Type B pancreatic cell (in vitro differentiated cells): ENCODE results near the gene CD46. TPM values are rescaled to one million over a fixed set of nuclear protein-coding genes. Genes with fewer than 3 reads are reported as not detected.
A peak's percentile ranks its signal among the peaks of the same experiment; 100 is the strongest.
"Not testable (repeated sequence)": the region's sequence is repeated elsewhere in the genome, so short reads cannot be mapped to it uniquely, and the experiment has no call there.

ENCODE experiments used
- DNase-seq: peaks from one replicate; pipeline ENCODE4 v3.0.0; 2021; ENCODE audit warnings: mixed read lengths; ENCODE audit not compliant: unreplicated experiment; ENCODE audit errors: extremely low spot score
- H3K27ac Mint-ChIP-seq: 2 replicates; pipeline ENCODE4 v1.8.0; 2021; ENCODE audit warnings: mild to moderate bottlenecking, mixed read lengths
- H3K27me3 Mint-ChIP-seq: 2 replicates; pipeline ENCODE4 v1.8.0; 2021; ENCODE audit warnings: mixed read lengths
- H3K36me3 Mint-ChIP-seq: 2 replicates; pipeline ENCODE4 v1.8.0; 2021; ENCODE audit warnings: mixed read lengths
- H3K4me1 Mint-ChIP-seq: one replicate; pipeline ENCODE4 v1.8.0; 2021; ENCODE audit warnings: mixed read lengths; ENCODE audit not compliant: unreplicated experiment
- H3K4me3 Mint-ChIP-seq: 2 replicates; pipeline ENCODE4 v1.8.0; 2021; ENCODE audit warnings: mild to moderate bottlenecking, mixed read lengths
- H3K9me3 Mint-ChIP-seq: 2 replicates; pipeline ENCODE4 v1.8.0; 2021; ENCODE audit warnings: mixed read lengths
- total RNA-seq: library from RNA; stranded (reverse); gene quantifications from 2 replicates; pipeline ENCODE4 v1.2.1, GENCODE V29; 2021; ENCODE audit warnings: low replicate concordance
- TF ChIP-seq, protein P1 (sequence below): fragments of 200-600 bp; sonication (generic); conservative IDR thresholded peaks from 2 replicates; pipeline ENCODE4 v1.5.0; 2021; ENCODE audit warnings: antibody characterized with exemption, mild to moderate bottlenecking

The CD46 gene
- total RNA-seq, 1 donor from 2014 or later, result 155 TPM

DNA sequence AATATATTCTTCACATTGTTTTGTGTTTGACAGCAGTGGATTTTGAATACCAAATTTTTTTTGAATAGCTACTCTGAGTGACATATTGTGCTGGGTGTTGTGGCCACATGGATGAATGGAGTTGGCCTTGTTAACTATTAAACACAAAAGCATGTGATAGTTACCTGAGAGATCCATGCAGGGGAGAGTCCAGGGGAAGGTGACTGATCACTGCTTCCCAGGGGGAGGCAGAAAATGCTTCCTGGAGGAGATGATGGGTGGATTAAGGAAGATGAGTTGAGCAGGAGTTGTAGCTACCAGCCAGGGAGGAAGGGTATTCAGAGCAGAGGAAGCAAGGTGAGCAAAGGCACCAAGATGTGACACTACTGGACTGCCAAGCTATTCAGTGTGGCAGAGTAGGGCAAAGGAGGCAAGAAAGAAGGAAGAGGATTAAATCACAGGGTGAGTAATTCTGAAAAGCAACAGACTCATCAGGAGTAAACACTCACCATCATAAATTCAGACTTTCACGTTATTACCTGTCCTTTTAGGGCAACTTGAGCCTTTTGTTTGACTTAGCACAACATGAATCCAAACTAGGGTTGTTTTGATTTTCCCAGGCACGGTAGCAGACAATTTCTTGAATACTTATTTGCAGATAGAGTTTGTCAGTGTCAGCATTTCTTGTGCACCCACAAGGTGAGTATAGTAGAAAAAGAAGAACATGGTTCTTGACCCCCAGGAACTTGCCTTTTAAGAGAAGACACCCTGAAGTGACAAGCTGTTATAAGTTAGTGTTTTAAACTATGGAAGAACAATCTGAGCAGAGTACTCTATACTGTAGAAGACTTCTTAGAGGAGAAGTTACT lies 4.2 kb downstream of the CD46 start:
- H3K27ac Mint-ChIP-seq, result peak overlapping the region; percentile 64
- H3K4me1 Mint-ChIP-seq, result peaks cover 26% of the 10 kb centered on the region
- H3K4me3 Mint-ChIP-seq, result peak overlapping the region; percentile 56
- TF ChIP-seq, protein P1, sequence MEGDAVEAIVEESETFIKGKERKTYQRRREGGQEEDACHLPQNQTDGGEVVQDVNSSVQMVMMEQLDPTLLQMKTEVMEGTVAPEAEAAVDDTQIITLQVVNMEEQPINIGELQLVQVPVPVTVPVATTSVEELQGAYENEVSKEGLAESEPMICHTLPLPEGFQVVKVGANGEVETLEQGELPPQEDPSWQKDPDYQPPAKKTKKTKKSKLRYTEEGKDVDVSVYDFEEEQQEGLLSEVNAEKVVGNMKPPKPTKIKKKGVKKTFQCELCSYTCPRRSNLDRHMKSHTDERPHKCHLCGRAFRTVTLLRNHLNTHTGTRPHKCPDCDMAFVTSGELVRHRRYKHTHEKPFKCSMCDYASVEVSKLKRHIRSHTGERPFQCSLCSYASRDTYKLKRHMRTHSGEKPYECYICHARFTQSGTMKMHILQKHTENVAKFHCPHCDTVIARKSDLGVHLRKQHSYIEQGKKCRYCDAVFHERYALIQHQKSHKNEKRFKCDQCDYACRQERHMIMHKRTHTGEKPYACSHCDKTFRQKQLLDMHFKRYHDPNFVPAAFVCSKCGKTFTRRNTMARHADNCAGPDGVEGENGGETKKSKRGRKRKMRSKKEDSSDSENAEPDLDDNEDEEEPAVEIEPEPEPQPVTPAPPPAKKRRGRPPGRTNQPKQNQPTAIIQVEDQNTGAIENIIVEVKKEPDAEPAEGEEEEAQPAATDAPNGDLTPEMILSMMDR, result no peak
- DNase-seq, result no peak
- no peaks in the 10 kb centered on the region for H3K9me3 Mint-ChIP-seq
- no peaks in the 10 kb centered on the region for H3K27me3 Mint-ChIP-seq
- peaks cover 27% of the 10 kb centered on the region for H3K36me3 Mint-ChIP-seq

DNA sequence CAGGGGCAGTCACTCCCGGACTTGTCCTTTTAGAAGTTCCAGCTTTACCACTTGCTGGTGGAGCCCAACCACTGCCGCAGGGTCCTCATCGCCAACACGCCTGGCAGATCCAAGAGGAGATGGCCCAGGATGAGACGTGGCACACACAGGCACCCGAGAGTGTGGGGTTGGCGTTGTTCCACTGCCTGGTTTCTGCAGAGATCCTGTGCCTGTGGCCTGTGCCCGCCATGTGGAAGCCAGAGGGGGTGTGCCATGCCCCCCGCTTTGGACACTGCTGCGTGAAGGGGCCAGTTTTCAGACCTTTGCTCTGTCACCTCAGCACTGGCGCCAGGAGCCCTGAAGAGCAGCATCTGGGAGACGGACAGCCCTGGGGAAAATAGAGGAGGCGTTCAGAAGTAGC lies 10.8 kb downstream of the CD46 start:
- Mint-ChIP-seq H3K27ac (no peak overlapping the region), H3K4me3 (no peak overlapping the region), H3K27me3 (no peaks in the 10 kb centered on the region), H3K4me1 (no peaks in the 10 kb centered on the region), H3K36me3 (peaks cover 73% of the 10 kb centered on the region), H3K9me3 (no peaks in the 10 kb centered on the region)
- no peak for DNase-seq
- TF ChIP-seq, protein P1, result no peak

DNA sequence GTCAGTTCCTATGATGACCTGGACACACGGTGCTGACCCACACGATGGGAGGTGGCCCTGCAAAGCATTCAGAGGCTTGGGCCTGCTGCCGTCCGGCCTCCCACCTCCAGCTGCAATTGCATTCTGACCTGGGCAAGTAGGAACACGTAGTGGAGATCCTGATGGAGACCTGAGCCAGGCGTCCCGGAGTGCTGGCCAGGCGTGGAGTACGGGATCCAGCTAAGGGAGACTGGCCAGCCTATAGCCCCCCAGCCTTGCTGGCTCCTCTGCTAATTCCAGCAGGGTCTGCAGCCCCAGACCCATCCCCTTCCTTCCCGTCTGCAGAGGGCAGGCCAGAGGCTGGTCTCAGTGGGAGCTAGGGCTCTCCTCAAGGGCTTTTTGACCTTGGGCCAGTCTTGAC lies 11.2 kb downstream of the CD46 start:
- no peak for DNase-seq
- Mint-ChIP-seq H3K4me3 (no peak overlapping the region), H3K27ac (no peak overlapping the region), H3K4me1 (no peaks in the 10 kb centered on the region), H3K36me3 (peaks cover 76% of the 10 kb centered on the region), H3K9me3 (no peaks in the 10 kb centered on the region), H3K27me3 (no peaks in the 10 kb centered on the region)
- TF ChIP-seq, protein P1, result no peak

DNA sequence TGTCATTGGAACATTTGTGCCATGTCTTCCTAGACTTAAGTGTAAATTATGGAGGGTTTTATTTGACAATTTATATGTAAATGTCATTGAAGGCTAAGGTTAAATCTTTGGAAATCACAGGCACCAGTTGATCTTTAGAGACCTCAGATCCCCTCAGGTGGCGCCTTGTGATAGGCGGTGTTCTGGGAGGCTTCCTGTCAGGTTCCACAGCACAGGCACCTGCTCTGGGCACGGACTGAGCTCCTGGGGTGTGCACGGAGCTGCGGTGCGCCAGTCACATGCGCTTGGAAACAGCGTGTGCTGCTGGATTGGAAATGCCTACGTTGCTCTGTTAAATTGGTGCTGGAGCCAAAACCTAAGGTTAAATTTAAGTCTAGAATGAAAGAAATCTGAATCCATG lies 12.1 kb downstream of the CD46 start:
- TF ChIP-seq, protein P1, result no peak
- peaks cover 79% of the 10 kb centered on the region for H3K36me3 Mint-ChIP-seq

DNA sequence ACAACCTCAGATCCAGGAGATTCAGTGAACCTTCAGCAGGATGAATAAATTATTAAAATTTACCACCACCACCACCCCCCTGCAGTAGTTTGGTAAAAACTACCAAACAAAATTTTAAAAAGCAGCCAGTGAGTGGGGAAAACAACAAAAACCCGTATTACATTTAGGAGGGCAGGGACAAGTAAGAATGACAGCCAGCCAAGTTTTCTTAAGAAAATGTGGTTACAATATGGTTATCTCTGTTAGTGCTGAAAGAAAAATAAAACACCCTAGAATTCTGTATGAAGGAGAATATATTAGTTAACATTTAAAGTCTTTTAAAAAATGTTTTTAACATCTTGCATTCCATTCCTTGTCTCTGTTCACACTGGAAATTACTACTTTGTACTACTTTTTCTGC lies 14.7 kb downstream of the CD46 start:
- TF ChIP-seq, protein P1, result no peak

More for the DNA sequence above, 12.1 kb downstream of the CD46 start:
- DNase-seq, result no peak
- Mint-ChIP-seq H3K4me3 (no peak overlapping the region), H3K27ac (no peak overlapping the region), H3K4me1 (no peaks in the 10 kb centered on the region), H3K27me3 (no peaks in the 10 kb centered on the region), H3K9me3 (no peaks in the 10 kb centered on the region)

DNA sequence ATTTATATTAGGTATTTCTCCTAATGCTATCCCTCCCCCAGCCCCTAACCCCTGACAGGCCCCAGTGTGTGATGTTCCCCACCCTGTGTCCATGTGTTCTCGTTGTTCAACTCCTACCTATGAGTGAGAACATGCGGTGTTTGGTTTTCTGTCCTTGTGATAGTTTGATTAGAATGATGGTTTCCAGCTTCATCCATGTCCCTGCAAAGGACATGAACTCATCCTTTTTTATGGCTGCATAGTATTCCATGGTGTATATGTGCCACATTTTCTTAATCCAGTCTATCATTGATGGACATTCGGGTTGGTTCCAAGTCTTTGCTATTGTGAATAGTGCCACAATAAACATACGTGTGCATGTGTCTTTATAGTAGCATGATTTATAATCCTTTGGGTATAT lies 18.7 kb downstream of the CD46 start:
- H3K4me1 Mint-ChIP-seq, H3K27me3 Mint-ChIP-seq, H3K9me3 Mint-ChIP-seq, H3K27ac Mint-ChIP-seq, DNase-seq, H3K4me3 Mint-ChIP-seq: not testable (repeated sequence)
- H3K36me3 Mint-ChIP-seq, result peaks cover 80% of the 10 kb centered on the region

More for the DNA sequence above, 14.7 kb downstream of the CD46 start:
- peaks cover 80% of the 10 kb centered on the region for H3K36me3 Mint-ChIP-seq
- H3K4me1 Mint-ChIP-seq, result no peaks in the 10 kb centered on the region
- DNase-seq, result no peak
- no peak overlapping the region for H3K27ac Mint-ChIP-seq
- peaks cover 4% of the 10 kb centered on the region for H3K9me3 Mint-ChIP-seq
- H3K4me3 Mint-ChIP-seq, result no peak overlapping the region
- no peaks in the 10 kb centered on the region for H3K27me3 Mint-ChIP-seq

DNA sequence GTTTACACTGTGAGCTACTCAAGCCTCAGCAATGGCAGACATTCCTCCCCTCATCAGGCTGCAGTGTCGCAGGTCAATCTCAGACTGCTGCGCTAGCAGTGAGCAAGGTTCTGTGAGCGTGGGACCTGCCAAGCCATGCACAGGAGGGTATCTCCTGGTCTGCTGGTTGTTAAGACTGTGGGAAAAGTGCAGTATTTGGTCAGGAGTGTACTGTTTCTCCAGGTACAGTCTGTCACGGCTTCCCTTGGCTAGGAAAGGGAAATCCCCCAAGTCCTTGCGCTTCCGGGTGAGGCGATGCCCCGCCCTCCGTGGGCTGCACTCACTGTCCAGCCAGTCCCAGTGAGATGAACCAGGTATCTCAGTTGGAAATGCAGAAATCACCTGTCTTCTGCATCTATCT lies 24.2 kb downstream of the CD46 start:
- H3K9me3 Mint-ChIP-seq, result not testable (repeated sequence)

DNA sequence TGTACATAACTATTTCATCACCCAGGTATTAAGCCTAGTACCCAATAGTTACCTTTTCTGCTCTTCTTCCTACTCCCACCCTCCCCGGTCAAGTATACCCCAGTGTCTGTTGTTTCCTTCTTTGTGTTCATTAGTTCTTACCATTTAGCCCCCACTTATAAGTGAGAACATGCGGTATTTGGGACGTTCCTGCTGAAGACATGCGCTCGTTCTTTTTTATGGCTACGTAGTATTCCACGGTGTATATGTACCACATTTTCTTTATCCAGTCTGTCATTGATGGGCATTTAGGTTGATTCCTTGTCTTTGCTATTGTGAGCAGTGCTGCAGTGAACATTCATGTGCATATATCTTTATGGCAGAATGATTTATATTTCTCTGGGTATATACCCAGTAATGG lies 25.6 kb downstream of the CD46 start:
- not testable (repeated sequence) for H3K4me3 Mint-ChIP-seq, H3K27me3 Mint-ChIP-seq, H3K4me1 Mint-ChIP-seq, DNase-seq, H3K9me3 Mint-ChIP-seq
- peaks cover 71% of the 10 kb centered on the region for H3K36me3 Mint-ChIP-seq
- H3K27ac Mint-ChIP-seq, result peak overlapping the region; percentile 29

More for the DNA sequence above, 24.2 kb downstream of the CD46 start:
- H3K27ac Mint-ChIP-seq, H3K4me1 Mint-ChIP-seq, DNase-seq, H3K27me3 Mint-ChIP-seq, H3K4me3 Mint-ChIP-seq: not testable (repeated sequence)
- H3K36me3 Mint-ChIP-seq, result peaks cover 78% of the 10 kb centered on the region
